Testis (tissue), 3 donors: ENCODE measurements around the gene MAGI1. TPM values are rescaled to one million over a fixed set of nuclear protein-coding genes. Genes with fewer than 3 reads are reported as not detected.

Source experiments
- DNase-seq: peaks from one replicate; pipeline ENCODE4 v3.0.0-alpha.2; 2019
- H3K27ac ChIP-seq, 2 donors: fragments of 200-600 bp; sonication (generic); one replicate each; pipeline ENCODE4 v1.5.1; 2019
- H3K27me3 ChIP-seq: fragments of 200-600 bp; sonication (generic); one replicate; pipeline ENCODE4 v1.5.1; 2019
- H3K36me3 ChIP-seq: fragments of 200-600 bp; sonication (generic); one replicate; pipeline ENCODE4 v1.5.1; 2017; ENCODE audit warnings: low read depth; ENCODE audit errors: missing control alignments
- H3K4me1 ChIP-seq: fragments of 200-600 bp; sonication (generic); one replicate; pipeline ENCODE4 v1.5.1; 2019
- H3K4me3 ChIP-seq, 2 donors: fragments of 200-600 bp; sonication (generic); one replicate each; pipeline ENCODE4 v1.5.1; 2017 to 2019
- H3K9me3 ChIP-seq: fragments of 200-600 bp; sonication (generic); one replicate; pipeline ENCODE4 v1.5.1; 2017
- POLR2A ChIP-seq: fragments of 450-650 bp; IDR thresholded peaks from one replicate; pipeline ENCODE4 v1.6.1; 2017; ENCODE audit warnings: antibody characterized with exemption, mild to moderate bottlenecking, moderate library complexity
- WGBS, 2 donors: methylation state at CpG; one replicate each; pipeline ENCODE4 v1.1.5; 2018; 5-methylcytosine and 5-hydroxymethylcytosine counted together
- intact Hi-C: fragments of 100-400 bp; cut with DNase I; formaldehyde crosslinking; loops from one replicate; pipeline ENCODE4 v1.15.1; 2023; ENCODE audit warnings: low total_unique reads
- polyA plus RNA-seq: library from polyadenylated mRNA; stranded (reverse); fragments of 350-450 nt; fragmentation: Illumina TruSeq; extraction: RNeasy Lipid Tissue Mini Kit (QIAGEN cat#74804); gene quantifications from one replicate; pipeline ENCODE4 v1.2.3, GENCODE V29; 2014; ENCODE audit warnings: low read depth, low replicate concordance; ENCODE audit not compliant: insufficient read depth
- total RNA-seq, 2 donors: library from RNA; depleted of rRNA; stranded (reverse); fragments of >200 nt; gene quantifications; one replicate each; pipeline ENCODE4 v1.2.3, GENCODE V29; 2016
- TF ChIP-seq, protein P1 (sequence below), 3 experiments: fragments of 450-650 bp in 2 of 3; fragments of 200-600 bp in 1 of 3; sonication (generic) in 1 of 3; IDR thresholded peaks; one replicate each; pipeline ENCODE4 v1.5.1; 2016 to 2019; ENCODE audit warnings: antibody characterized with exemption in 3 of 3, mild to moderate bottlenecking in 2 of 3, moderate library complexity in 1 of 3

MAGI1 gene
- total and polyA plus RNA-seq, 3 donors from 2014 or later: 55.4 to 60.4 (median 56.1) TPM

DNA sequence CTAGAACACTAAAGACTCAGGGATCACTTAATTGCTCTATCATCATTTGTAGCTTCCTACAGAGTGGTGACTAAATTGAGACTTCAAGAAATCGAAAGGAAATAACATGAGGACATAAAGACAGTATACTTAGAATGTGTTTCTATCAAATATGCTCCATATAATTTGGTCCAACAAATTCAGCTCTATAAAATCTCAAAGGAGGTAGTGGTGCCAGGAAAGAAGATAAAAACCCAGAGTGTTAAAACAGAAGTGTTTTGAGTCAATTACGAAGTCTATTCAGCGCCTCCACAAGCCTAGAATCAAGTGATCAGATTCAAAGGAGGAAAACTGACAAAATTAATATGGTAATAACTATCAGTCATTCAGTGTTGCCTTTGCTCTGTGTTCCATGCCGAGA is 22.9 kb downstream of the MAGI1 start:
- intact Hi-C loops: no loop called here
- no peak for TF ChIP-seq POLR2A
- TF ChIP-seq, protein P1, sequence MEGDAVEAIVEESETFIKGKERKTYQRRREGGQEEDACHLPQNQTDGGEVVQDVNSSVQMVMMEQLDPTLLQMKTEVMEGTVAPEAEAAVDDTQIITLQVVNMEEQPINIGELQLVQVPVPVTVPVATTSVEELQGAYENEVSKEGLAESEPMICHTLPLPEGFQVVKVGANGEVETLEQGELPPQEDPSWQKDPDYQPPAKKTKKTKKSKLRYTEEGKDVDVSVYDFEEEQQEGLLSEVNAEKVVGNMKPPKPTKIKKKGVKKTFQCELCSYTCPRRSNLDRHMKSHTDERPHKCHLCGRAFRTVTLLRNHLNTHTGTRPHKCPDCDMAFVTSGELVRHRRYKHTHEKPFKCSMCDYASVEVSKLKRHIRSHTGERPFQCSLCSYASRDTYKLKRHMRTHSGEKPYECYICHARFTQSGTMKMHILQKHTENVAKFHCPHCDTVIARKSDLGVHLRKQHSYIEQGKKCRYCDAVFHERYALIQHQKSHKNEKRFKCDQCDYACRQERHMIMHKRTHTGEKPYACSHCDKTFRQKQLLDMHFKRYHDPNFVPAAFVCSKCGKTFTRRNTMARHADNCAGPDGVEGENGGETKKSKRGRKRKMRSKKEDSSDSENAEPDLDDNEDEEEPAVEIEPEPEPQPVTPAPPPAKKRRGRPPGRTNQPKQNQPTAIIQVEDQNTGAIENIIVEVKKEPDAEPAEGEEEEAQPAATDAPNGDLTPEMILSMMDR (IDR thresholded peaks at IDR 0.05): no peak
- Histone ChIP-seq H3K36me3 (no peaks in the 10 kb centered on the region), H3K27me3 (no peaks in the 10 kb centered on the region), H3K4me3 (no peak overlapping the region), H3K4me1 (no peaks in the 10 kb centered on the region), H3K27ac (no peak overlapping the region), H3K9me3 (no peaks in the 10 kb centered on the region)
- no peak for DNase-seq
- 88 to 92% methylated on average over 4 of the region's 4 CpGs for WGBS, 2 donors

DNA sequence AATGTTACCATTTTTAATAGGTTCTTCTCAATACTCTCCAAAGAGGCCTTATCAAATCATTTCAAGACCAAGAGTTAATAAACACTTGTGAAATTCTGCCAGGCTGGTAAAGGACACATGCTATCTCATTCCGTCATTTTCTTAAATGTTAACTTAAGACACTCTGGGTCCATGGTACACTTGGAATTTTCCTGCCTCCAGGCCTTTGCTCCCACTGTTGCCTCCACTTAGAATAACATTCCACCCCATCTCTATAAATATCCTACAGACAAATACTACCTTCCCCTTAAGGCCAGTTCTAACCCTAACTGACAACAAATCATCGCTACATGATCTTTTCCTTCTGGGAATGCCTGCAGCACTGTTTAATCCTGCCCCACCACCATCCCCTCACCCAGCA is 24.1 kb downstream of the MAGI1 start:
- intact Hi-C loops: no loop called here
- no peak for DNase-seq
- Histone ChIP-seq H3K27me3 (no peaks in the 10 kb centered on the region), H3K4me1 (no peaks in the 10 kb centered on the region), H3K36me3 (no peaks in the 10 kb centered on the region), H3K4me3 (no peak overlapping the region), H3K27ac (no peak overlapping the region), H3K9me3 (no peaks in the 10 kb centered on the region)
- WGBS, 2 donors: 65 to 68% methylated on average over 1 to 2 of the region's 2 CpGs
- TF ChIP-seq, protein P1 (IDR thresholded peaks at IDR 0.05): no peak
- no peak for TF ChIP-seq POLR2A

GRCh38 chr3:66014056-66014455 is 24.7 kb downstream of the MAGI1 start:
- H3K4me3 ChIP-seq: no peak overlapping the region
- no peak for TF ChIP-seq POLR2A
- TF ChIP-seq, protein P1 (IDR thresholded peaks at IDR 0.05): no peak
- WGBS, 2 donors: 90 to 93% methylated on average over 2 of the region's 2 CpGs
- no peaks in the 10 kb centered on the region for H3K9me3 ChIP-seq
- H3K27me3 ChIP-seq: no peaks in the 10 kb centered on the region
- no peaks in the 10 kb centered on the region for H3K36me3 ChIP-seq
- no peak overlapping the region for H3K27ac ChIP-seq
- intact Hi-C loops: no loop called here
- no peaks in the 10 kb centered on the region for H3K4me1 ChIP-seq
- no peak for DNase-seq

GRCh38 chr3:66012711-66013110 is 26.0 kb downstream of the MAGI1 start:
- 81 to 88% methylated on average over 2 of the region's 2 CpGs for WGBS, 2 donors
- no peaks in the 10 kb centered on the region for H3K9me3 ChIP-seq
- DNase-seq: no peak
- TF ChIP-seq POLR2A: no peak
- TF ChIP-seq, protein P1 (IDR thresholded peaks at IDR 0.05): no peak
- H3K27ac ChIP-seq: no peak overlapping the region
- intact Hi-C loops: no loop called here
- H3K36me3 ChIP-seq: no peaks in the 10 kb centered on the region
- H3K4me1 ChIP-seq: no peaks in the 10 kb centered on the region
- no peaks in the 10 kb centered on the region for H3K27me3 ChIP-seq
- H3K4me3 ChIP-seq: no peak overlapping the region
